D341Med (cell line): ENCODE measurements around the gene RABL6.
A peak's percentile ranks its signal among the peaks of the same experiment; 100 is the strongest.
"Not testable (repeated sequence)": the region's sequence is repeated elsewhere in the genome, so short reads cannot be mapped to it uniquely, and the experiment has no call there.

Source experiments
- DNase-seq: peaks from one replicate; pipeline ENCODE4 v3.0.0; 2012; ENCODE audit warnings: low spot score

The RABL6 gene

DNA sequence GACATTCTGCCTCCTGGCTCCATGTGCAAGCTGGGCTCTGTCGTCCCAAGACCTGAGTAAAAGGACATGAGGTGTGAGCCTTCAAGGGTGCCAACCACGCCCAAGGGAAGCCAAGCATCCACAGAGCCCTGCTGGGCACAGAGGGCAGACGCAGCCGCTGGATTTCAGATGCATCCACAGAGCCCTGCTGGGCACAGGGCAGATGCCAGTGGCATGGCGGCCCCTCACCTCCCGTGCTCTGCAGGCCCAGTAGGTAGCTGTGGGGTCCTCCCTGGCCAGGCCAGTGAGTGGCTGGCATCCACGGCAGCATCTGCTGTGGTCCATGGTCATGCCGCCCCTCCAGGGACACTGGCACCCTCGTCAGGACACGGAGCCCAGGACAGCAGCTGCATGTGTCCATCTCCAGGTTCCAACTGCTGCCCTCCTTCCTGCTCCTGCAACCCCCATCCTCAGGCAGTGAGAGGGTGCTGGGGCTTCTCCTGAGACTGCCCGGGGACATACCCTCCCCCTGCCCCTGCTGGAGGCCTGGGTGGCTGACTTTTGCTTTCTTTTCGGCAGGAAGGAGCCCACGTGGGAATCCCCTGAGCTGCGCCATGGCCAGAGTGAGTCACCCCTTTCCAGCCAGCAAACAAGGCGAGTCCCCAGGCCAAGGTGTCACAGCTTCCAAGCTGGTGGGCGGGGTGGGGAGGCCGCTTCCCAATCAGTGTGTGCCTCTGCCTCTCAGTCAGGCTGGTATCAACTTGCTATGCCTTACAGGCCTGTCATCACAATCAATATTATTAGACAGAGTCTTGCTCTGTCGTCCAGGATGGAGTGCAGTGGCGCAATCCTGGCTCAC is 74.6 kb downstream of the RABL6 start:
- peak; percentile 21 for DNase-seq

GRCh38 chr9:136882947-136883283 is 75.2 kb downstream of the RABL6 start:
- not testable (repeated sequence) for DNase-seq

DNA sequence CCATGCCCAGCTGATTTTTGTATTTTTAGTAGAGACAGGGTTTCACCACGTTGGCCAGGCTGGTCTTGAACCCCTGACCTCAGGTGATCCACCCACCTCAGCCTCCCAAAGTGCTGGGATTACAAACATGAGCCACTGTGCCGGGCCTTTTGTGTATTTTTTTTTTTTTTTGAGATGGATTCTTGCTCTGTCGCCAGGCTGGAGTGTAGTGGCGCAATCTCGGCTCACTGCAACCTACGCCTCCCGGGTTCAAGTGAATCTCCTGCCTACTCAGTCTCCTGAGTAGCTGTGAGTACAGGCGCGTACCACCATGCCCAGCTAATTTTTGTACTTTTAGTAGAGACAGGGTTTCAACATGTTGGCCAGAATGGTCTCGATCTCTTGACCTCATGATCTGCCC is 75.9 kb downstream of the RABL6 start:
- not testable (repeated sequence) for DNase-seq

GRCh38 chr9:136885950-136886578 is 78.3 kb downstream of the RABL6 start, which contains the start of gene TRAF2:
Gene TRAF2, plus strand, starts transcription at chr9:136886516. Its CDS starts 12,225 bp downstream, at chr9:136898741.
- DNase-seq = peak; percentile 100

DNA sequence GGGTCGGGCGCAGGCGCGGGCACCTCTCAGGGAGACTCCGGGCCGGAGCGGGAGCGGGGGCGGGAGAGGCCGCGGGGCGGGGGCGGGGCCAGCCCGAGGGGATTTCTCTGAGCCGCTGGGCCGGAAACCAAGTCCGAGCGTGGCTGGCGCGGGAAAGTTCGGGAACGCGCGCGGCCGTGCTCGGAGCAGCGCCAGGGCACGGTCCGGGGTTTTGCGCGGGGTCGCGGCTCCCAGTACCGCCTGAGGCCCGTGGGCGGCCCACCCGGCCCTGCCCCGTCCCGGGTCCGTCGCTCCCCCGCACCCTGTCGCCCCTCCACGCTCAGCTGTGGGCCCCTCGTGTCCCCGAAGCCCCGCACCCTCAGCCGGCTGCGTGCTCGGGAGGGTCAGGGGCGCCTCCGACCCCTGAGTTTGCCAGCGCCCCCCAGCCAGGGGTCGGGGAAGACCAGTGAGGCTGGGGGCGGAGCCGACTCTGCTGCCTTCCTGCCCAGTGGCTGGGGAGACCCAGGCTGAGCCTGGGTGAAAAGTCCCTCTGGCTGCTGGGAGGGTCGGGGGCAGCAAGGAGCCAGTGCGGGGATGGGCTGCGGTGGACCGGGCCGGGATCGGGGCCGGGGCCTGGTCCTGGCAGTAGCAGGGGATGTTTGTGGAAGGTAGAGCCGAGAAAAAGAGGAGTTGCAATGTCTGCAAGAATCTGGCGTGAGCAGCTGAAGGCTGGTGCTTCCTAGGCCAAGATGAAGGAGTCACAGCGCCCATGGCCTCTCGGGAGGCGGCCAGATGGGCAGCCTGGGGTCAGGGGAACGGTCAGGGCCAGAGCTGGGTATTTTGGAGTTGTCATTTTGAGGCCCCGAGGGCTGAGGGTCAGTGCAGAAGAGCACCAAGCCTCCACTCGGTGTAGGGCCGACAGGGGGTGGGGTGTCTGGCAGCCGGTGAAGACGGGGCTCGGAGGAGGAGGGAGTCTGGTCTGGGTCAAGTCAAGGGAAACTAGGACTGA is 79.2 kb downstream of the RABL6 start:
- DNase-seq = peak; percentile 69

DNA sequence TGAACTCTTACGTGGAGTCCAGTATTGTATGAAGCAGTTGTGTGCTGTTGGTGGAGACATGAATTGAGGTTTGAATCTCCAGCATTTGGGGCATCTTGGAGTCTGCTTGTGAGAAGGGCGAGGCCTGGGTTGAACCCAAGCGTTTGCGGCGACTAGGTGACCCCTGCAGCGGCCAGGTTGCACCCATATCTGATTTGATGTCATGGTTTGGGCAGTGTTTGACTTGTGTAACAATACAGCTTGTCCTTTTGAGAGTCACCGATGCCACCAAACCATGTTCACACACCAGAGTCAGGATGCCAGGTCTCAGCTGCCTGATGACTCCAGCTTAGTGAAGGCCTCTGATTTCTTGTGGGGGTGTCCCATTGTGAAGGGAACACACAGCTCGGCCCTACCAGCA is 80.7 kb downstream of the RABL6 start:
- peak; percentile 4 for DNase-seq

GRCh38 chr9:136889858-136890257 is 82.1 kb downstream of the RABL6 start:
- DNase-seq = peak; percentile 6

DNA sequence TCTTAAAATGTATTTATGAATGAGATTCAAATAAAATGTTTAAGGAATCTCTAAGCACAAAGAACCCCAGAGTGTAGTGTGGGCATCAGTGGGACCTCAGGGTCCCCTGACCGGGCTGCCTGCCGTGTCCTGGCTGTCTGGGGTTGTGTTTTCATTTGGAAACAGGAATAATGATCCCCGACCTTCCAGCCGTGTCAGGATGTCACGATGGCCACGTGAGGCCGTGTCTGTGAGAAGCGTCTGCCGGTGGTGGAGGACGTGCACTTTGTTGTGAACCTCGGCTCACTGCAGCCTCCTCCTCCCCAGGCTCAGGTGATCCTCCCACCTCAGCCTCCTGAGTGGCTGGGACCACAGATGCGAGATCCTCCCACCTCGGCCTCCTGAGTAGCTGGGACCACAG is 82.9 kb downstream of the RABL6 start:
- DNase-seq = peak; percentile 4
